HG03159 (cell line): Measurements from ENCODE around the gene EHHADH.

ENCODE experiments used
- ATAC-seq: cut with Tn5 transposase; IDR thresholded peaks from one replicate; pipeline ENCODE4 v1.9.1; 2021; ENCODE audit warnings: mild to moderate bottlenecking, moderate library complexity; ENCODE audit not compliant: unreplicated experiment

The EHHADH gene

DNA sequence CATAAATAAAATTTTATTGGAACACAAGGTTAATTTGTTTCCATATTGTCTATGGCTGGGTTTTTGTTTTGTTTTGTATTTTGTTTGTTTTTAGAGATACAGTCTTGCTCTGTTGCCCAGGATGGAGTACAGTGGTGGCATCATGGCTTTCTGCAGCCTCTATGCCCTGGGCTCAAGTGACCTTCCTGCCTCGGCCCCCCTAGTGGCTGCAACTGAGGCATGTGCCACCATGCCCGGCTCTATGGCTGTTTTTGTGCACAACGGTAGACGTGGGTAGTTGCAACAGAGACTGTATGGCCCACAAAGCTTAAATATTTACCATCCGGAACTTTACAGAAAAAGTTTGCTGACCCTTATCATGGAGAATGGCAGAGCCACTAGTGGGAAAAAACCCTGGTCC lies 54.2 kb downstream of the EHHADH start:
- no peak for ATAC-seq

DNA sequence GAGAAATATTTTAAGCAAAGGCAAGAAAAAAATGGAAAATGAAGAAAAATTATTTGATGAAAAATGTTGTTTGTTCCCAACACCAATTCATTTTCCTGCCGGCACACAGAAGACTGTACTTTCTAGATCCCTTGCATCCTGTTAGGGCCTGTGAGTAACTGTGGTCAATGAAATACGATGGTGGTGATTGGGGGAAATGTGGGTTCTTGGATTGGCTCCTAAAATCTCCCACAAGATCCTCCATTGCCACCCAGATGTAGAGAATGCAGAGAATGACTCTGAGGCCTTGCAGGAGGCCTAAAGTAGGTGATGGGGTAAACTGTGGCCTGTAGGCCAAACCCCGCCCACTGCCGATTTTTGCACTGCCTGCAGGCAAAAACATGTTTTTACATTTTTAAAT lies 54.6 kb downstream of the EHHADH start:
- no peak for ATAC-seq

DNA sequence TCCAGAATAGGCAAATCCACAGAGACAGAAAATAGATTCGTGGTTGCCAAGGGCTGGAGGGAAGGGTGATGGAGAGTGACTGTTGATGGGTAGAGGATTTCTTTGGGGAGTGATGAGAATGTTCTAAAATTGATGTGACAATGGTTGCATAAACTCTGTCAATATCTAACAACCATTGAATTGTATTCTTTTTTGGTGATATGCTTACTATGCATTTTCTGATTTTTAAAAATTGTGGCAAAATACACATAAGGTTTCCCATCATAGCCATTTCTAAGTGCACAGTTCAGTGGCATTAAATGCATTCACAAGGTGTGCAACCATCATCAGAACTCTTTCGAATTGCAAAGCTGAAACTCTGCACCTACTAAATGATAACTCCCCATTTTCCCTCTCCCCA lies 56.8 kb downstream of the EHHADH start:
- ATAC-seq, result no peak

DNA sequence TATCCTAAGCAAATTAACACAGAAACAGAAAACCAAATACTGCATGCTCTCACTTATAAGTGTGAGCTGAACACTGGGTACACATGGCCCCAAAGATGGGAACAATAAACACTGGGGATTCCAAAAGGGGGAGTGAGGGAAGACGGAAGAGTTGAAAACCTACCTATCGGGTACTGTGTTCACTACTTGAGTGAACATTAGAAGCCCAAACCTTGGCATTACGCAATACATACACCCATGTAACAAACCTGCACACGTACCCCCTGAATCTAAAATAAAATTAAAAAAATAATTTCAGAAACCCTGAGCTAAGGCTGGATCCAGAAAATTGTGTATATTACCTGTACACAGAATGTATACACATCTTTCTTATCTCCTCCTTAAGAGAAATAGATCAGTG lies 58.2 kb downstream of the EHHADH start:
- ATAC-seq, result no peak

DNA sequence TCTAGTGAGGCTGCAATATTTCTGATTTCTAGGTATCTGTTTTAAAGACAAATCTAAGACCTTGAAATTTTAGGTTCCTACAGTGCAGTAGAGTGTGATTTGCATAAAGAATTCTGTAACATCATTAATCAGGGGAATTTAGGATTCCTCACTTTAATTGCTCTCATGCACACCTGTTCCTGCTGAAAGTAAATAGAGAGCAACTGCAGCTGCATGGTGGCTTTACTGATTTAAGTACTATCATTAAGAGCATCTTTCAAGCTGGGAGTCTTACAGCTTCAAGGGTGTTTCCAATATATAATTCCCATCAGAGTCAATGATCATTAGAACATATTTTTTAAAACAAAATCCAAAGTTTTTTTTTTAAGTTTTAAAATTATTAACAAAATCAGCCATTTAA lies 65.0 kb downstream of the EHHADH start:
- ATAC-seq, result no peak

DNA sequence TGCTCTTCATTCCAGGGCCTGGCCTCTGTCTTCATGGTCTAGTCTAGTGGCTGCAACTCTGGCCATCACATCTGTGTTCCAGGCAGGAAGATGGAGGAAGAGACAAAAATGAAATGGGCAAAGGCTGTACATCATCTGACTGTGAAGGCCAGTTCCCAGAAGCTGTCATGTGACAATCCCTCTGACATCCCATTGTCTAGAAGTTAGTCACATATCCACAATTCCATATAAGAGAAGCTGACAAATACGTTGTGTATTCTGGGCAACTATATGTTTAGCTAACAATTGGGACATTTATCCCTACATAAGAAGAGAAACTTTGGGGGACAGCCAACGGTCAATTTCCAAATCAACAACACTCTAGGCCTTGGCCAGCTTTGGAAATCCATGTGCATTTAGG lies 66.5 kb downstream of the EHHADH start:
- no peak for ATAC-seq

DNA sequence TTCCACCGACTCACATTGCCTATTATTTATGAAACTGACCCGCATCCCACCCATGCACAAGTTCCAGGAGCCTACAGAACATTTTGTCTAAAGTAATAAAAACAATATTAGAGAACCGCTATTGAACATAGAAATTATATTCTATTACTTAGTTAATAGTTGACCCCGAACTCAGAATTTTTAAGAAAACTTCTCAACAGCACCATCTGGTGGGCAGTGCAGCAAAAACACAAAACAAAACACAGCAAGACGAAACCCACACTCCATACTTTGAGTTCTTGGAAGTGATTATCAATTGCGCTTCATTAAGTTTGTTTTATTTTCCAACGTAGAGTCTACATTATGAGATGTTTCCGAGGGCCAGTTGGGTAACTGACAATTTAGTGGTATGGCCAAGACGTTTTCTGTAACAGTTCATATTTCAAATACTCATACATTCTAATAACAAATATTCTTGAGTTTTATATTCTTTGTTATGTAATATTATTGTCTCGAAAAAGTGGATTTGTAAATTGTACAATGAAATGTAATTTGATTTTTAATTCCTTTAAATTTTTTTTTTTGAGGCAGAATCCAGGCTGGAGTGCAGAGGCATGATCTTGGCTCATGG lies 77.0 kb downstream of the EHHADH start:
- no peak for ATAC-seq

DNA sequence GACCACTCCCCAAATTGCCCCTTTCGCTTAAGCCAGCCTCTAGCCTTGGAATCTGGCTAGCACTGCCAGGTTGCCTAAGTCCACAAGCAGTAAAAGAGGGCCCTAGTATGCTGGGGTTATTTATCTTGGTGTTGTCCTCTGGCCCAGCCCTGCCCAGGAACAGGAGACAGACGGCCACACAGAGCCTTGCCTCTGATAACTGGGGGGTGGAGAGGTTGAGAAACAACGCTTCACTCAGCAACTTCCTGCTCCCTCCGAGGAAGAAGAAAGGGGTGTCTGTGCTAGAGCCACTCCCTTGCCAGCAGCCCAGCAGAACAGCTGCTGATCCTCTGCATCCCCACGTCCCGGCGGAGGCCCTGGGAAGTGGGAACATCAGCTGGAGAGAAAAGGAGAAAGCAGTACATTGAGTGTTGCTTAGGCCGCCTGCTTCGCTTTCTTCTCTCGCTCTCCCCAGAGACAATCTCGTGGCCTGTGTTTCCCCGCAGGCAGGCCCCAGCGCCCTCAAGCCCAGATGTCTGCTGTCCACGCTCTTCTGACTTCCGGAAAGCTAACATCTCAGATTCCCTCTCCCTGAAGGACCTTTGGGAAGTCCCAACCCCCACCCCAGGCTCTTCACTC lies 78.4 kb downstream of the EHHADH start:
- no peak for ATAC-seq

DNA sequence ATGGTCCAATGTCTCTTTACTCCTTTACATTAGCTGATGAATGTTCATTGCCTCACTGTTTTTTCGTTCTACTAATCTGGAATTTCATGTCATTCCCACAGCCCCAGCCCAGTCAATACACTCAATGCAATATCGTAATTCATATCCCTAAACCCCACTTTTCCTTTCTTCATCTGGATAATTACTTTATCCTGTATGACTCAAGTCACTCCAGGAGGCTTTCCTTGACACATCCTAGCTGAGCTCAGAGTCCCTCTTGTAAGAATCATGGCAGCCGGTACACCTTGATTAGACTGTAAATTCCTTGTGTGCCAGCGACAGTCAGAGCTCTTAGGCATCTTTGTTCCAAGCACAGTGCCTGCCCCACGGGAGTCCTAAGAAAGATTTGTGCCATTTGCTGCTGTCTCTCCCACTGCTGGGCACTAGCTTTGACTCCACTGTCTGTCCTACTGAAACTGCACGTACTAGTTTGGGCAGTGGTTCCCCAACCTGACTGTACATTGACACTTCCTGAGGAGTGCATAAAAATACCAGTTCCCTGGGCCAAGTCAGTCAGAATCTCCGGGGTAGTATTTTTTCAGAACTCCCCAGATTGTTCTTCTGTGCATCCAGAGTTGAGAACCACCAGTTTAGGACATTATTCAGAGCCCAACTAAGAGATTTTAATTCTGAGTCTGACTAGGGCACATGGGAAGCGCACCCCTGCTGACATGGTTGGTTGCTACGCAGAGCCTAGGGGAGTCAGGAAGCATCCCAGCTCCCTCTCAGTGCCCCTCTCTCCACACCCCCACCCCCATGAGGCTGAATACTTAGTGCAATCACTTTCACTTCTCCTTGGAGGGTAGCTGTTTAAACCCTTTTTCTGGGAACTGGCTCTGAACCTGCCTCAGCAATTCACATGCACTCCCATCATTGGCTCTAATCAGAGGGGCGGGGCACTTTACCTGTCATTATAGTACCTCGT lies 81.5 kb downstream of the EHHADH start:
- ATAC-seq, result no peak

DNA sequence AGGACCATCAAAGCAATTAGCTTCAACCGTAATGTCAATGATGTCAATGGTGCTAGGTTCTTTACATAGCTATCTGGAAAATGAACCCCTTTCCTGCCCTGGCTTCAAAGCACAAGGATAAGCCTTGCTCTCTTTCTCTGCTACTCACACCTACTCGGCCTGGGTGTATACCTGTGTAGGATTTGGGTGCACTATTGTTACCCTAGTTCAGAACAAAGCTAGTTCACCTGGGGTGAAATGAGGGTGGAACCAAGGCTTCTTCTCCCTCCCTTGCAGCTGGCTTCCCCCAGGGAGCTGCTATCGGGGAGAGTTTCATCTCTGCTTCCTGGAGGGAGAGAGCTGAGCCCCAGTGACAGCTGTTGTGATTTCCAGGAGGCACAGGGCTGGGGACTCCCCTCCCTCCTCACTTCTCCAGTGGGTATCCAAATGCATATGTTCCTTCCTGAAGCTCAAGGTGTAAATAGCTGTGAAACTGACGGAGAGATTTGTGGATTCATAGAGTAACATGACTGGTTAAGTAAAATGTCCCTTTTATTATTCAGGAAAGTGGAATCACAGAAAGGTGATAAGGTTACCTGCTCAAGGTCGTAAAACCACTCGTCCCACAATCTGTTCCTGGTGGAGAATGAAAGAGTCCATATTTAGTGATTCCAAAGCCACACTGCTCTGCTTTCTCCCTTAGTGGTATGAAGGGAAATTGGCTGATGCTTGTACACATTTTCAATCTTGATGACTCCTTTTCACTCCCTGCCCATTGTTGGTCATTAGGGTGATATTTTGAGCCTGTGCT lies 89.2 kb downstream of the EHHADH start:
- no peak for ATAC-seq

DNA sequence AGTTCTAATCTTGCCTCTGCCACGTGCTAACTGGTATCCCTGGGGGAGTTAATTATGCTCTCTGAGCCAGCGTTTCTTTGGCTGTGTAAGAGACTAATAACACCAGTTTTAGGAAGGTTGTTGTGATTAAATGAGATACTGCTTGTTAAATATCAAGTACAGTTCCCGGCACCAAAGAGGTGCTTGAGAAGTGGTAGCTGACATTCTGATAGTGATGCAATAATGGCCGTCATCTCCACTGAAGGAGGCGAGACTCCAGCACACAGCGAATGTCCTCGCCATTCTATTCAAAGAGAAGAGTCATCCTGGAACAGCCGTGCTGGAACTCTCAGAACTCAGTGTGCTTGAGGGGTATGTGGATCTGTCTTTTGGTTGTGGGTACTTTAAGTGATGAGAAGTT lies 91.2 kb downstream of the EHHADH start:
- ATAC-seq, result no peak

DNA sequence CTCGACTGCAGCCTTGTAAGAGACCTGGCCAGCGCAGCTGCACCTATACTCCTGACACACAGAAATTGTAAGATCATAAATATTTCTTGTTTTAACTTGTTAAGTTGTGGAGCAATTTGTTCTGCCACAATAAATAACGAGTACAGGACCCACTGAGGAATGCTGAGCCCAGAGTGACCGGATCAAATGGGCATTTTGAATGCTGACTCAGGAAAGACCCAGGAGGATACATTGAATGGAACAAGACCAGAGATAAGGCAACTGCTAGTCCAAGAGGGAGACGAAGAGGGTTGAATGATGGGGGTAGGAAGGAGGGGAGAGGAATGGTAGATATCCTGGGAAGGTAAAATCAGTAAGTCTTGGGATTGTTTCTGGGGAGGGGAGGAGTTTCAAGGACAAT lies 92.1 kb downstream of the EHHADH start:
- no peak for ATAC-seq

DNA sequence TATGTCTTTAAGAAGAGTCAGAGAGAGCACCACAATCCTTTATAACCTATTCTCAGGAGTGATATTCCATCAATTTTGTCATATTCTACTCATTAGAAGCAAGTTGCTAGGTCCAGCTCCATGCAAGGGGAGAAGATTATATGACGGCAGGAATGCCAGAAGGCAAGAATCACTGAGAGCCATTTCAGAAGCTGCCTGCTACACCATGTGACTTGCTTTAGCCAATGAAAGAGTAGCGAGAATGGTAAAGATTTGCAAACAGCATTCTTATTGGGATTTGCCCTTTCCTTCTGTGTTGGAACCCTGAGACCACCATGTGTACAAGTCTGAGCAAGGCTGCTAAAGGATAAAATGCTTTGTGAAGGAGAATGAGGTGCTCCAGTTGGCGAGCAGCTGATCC lies 96.5 kb downstream of the EHHADH start:
- ATAC-seq, result no peak

DNA sequence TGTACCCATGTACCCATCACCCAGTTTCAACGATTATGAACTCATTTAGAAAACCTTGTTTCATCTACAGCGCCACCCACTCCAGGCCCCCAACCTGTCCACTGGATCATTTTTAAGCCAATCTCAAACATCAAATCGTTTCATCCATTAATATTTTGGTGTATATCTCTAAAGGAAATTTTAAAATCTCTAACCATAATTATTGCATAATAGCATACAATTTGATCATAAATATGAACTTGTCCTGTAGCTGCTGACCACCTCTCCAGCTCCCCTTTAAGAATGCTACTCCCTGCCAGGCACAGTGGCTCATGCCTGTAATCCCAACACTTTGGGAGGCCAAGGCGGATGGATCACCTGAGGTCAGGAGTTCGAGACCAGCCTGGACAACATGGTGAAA lies 98.2 kb downstream of the EHHADH start:
- ATAC-seq, result no peak

DNA sequence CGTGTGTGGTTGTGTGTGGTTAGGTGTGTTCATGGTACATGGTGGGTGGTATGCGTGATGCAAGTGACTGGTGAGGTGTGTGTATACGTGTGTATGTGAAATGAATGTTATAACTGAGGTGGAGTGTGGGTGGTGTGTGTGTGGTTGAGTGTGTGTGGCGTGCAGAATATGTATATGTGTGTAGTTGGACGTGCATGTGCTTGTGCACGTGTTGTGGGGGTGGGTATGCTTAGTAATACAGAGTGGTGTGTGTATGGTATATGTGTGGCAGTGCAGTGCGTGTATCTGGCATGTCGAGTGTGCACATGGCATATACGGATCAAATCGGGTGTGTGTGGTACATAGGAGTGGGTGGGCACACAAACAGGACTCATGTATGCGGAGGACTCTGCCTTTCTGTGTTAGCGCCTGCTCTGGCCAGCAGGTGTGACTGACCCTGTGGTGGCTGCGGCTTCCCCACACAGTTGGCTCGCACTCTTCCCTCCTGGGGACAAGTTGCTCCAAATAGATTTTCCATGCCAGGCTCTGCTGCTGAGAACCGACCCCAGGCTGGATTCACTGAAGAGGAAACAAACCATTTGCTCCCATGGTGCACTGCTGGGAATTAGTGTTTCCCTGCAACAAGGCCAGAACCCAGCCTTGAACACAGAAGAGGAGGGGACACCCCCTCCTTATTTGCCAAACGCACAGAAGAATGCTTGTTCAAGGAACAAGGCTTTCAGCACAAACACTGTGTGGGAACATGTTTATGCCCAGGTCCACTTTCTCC lies 99.8 kb downstream of the EHHADH start:
- no peak for ATAC-seq

DNA sequence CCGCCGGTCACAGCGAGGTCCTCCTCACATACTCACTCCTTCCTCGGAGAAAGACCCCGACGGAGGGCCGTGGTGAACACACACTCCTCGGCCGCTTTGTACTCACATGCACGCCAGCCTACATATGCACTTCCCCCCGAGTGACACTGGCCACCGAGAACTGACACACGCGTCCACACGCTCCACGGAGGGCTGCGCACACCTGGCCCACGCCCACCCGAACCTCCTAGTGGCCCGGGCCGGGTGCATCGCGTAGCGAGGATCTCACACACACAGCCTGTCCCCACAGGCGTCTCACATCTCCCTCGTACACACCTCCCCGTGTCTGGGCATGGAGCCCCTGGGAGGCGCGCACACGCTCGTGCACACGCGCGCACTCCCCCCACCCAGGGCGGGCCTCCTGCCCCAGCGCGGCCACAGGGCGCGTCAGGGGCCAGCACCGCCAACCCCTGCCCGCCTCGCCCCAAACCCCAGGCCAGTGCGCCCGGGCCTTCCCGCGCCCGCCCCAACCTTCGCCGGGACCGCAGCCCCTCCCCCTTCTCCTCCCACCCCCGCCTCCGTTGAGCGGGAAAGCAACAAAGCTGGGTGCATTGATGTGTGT lies 100.6 kb downstream of the EHHADH start:
- no peak for ATAC-seq

DNA sequence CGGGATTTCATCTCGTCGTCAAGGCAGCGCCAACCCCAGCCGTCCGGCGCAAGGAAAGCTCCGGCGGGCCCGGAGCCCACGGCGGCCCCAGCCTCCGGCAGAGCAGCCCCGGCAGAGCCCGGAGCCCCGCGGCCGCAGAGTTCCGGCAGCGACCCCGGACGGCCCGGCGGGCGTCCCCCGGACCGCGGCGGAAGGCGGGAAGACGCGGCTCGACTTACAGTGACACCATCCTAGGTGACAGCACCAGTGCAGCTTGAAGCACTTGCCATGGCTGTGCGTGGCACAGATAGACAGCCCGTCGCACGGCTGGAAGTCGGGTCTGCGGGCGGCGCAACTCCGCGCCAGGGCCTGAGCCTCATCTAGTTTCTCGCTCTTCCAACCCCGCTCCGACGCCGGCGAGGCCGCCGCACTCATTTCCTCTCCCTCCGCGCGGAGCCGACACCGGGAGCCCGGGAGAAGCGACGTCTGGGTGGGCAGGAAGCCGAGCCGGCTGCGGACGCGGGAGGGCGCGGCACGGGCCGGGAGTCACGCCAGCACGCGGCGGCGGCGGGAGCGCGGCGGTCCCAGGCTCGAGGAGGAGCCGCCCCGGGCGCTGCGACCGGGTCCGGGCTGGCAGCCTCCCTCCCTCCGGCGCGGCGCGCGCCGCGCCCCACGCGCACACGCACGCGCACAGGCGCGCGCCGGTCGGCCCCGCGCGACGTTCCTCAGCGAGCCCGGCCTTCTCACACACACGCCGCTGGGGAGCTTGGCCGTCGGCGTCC lies 101.3 kb downstream of the EHHADH start, which contains the start of gene C3orf70:
C3orf70 (minus strand) TSS at position 651 of the 761 bp plus-strand sequence; CDS start at position 414, 237 bp downstream.
- peak; percentile 57 for ATAC-seq

DNA sequence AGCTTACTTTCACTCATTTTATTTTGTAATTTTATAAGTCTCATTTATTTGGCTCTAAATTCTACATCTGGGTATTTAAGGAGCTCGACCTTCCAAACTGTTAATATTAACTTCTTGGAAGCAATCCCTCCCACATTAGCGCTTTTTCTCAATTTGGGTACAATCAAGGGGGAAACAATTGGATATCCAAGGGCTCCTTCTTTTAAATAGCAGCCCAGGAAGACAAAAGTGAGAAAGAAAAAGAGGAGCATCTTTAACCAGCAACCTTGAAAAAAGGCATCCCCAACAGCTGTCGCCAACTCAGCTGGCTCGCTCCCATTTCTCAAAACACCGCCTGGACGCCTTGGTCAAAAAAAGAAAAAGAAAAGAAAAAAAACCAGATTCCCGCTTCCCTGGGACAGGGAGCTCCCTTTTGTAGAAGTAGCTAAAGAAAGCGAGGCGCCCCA lies 101.9 kb downstream of the EHHADH start:
- ATAC-seq, result no peak
